Bladder microvascular endothelial cell (primary cell): ENCODE data around the gene DUSP6. TPM values are rescaled to one million over a fixed set of nuclear protein-coding genes. Genes with fewer than 3 reads are reported as not detected.

Source experiments
- total RNA-seq: library from RNA; depleted of rRNA; stranded (reverse); fragments of >200 nt; gene quantifications from 2 replicates; pipeline ENCODE4 v1.2.3, GENCODE V29; 2014

The DUSP6 gene, protein sequence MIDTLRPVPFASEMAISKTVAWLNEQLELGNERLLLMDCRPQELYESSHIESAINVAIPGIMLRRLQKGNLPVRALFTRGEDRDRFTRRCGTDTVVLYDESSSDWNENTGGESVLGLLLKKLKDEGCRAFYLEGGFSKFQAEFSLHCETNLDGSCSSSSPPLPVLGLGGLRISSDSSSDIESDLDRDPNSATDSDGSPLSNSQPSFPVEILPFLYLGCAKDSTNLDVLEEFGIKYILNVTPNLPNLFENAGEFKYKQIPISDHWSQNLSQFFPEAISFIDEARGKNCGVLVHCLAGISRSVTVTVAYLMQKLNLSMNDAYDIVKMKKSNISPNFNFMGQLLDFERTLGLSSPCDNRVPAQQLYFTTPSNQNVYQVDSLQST
- 113 and 242 TPM in 2 replicates for total RNA-seq

DNA sequence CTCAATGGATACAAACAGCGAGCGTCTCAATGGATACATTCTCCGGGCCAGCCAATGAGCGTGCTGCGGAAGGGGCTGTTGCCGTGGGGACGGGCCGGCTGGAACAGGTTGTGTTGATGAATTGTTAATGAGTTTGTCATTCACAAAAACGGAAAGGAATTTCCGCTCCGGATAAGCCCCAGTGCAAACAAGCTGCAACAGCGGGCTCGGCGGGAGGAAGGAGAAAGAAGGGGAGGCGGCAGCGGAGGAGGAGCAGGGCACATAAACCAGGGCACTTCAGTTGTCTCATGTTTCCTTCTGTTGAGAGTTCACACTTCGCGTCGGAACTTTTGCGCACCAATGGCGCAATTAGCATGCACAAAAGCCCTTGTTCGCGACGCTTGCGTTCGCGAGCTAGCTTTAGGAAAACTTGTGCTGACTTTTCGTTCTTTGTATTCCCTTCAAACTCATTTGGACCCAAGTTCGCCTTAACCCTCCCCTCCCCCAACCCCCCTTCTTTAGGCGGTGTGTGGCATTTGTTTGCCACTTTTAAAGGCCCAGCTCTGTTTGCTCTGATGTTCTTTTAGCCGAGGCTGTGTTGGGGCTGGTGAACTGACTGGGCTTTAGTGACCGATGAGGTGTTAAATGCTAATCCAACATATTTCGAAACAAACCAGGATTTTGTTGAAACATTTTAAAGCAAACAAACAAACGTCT lies at the start of gene DUSP6:
TSS of gene DUSP6 (minus strand) at position 10 of the 696 bp plus-strand sequence. CDS start 462 bp downstream, outside the sequence.

Other genes with a start within 250 kb of the DUSP6 start
- gene GALNT4, start 172.3 kb upstream of the DUSP6 start, total RNA-seq: 14.0 and 14.2 TPM in 2 replicates
- gene POC1B, start 173.5 kb upstream of the DUSP6 start, total RNA-seq: 18.1 and 20.1 TPM in 2 replicates